ENCODE results near the gene C3orf70.

- TF ChIP-seq EP300 (IDR thresholded peaks at IDR 0.05; ENCODE audit: low read depth) (no peak), CTCF (IDR thresholded peaks at IDR 0.05) (no peak), POLR2A (IDR thresholded peaks at IDR 0.05) (no peak)
Measured at GRCh38 chr3:185051801-185052200, 101.1 kb downstream of the C3orf70 start.
